GM23248 (cell line): ENCODE results near the gene ZFAND3. TPM values are rescaled to one million over a fixed set of nuclear protein-coding genes. Genes with fewer than 3 reads are reported as not detected.
"Not testable (repeated sequence)": the region's sequence is repeated elsewhere in the genome, so short reads cannot be mapped to it uniquely, and the experiment has no call there.

ENCODE experiments used
- DNase-seq: peaks from one replicate; pipeline ENCODE4 v3.0.0-alpha.2; 2015
- H2AFZ ChIP-seq: fragments of 200-600 bp; sonication (generic); 2 replicates; pipeline ENCODE4 v1.6.1; 2016; ENCODE audit warnings: antibody characterized with exemption
- H3F3A ChIP-seq: fragments of 200-600 bp; sonication (generic); 2 replicates; pipeline ENCODE4 v1.6.1; 2016; ENCODE audit warnings: mild to moderate bottlenecking, antibody characterized with exemption, mixed run types; ENCODE audit not compliant: insufficient read depth
- H3K27ac ChIP-seq: fragments of 200-600 bp; sonication (generic); 2 replicates; pipeline ENCODE4 v1.5.1; 2016; ENCODE audit warnings: mild to moderate bottlenecking
- H3K27me3 ChIP-seq: fragments of 200-600 bp; sonication (generic); replicated peaks from 2 replicates; pipeline ENCODE4 v1.6.1; 2016; ENCODE audit warnings: mild to moderate bottlenecking; ENCODE audit not compliant: insufficient read depth
- H3K36me3 ChIP-seq: fragments of 200-600 bp; sonication (generic); 2 replicates; pipeline ENCODE4 v1.6.1; 2016; ENCODE audit warnings: low read depth, mild to moderate bottlenecking
- H3K4me1 ChIP-seq: fragments of 200-600 bp; sonication (generic); 2 replicates; pipeline ENCODE4 v1.6.1; 2016; ENCODE audit warnings: mild to moderate bottlenecking; ENCODE audit not compliant: insufficient read depth
- H3K4me2 ChIP-seq: fragments of 200-600 bp; sonication (generic); one replicate; pipeline ENCODE4 v1.6.1; 2016; ENCODE audit warnings: mild to moderate bottlenecking; ENCODE audit not compliant: unreplicated experiment
- H3K4me3 ChIP-seq: fragments of 200-600 bp; sonication (generic); 2 replicates; pipeline ENCODE4 v1.5.1; 2016; ENCODE audit warnings: mild to moderate bottlenecking
- H3K79me2 ChIP-seq: fragments of 200-600 bp; sonication (generic); 2 replicates; pipeline ENCODE4 v1.6.1; 2016; ENCODE audit warnings: mild to moderate bottlenecking; ENCODE audit not compliant: insufficient read depth
- H3K9ac ChIP-seq: fragments of 200-600 bp; sonication (generic); 2 replicates; pipeline ENCODE4 v1.6.1; 2016; ENCODE audit warnings: mild to moderate bottlenecking
- H3K9me2 ChIP-seq: fragments of 200-600 bp; sonication (generic); 2 replicates; pipeline ENCODE4 v1.6.1; 2016; ENCODE audit warnings: mixed run types, mild to moderate bottlenecking, moderate library complexity; ENCODE audit not compliant: insufficient read depth
- H3K9me3 ChIP-seq: fragments of 200-600 bp; sonication (generic); one replicate; pipeline ENCODE4 v1.6.1; 2017; ENCODE audit warnings: low read depth
- H4K20me1 ChIP-seq: fragments of 200-600 bp; sonication (generic); 2 replicates; pipeline ENCODE4 v1.6.0; 2016; ENCODE audit not compliant: insufficient read depth
- EZH2 ChIP-seq: fragments of 200-600 bp; sonication (generic); IDR thresholded peaks from 2 replicates; pipeline ENCODE4 v1.6.1; 2018; ENCODE audit warnings: antibody characterized with exemption, mild to moderate bottlenecking; ENCODE audit not compliant: insufficient read depth, poor library complexity, severe bottlenecking
- EZH2phosphoT487 ChIP-seq: fragments of 200-600 bp; sonication (generic); IDR thresholded peaks from 2 replicates; pipeline ENCODE4 v1.6.1; 2018; ENCODE audit warnings: antibody characterized with exemption, moderate library complexity, mild to moderate bottlenecking, low read depth; ENCODE audit not compliant: insufficient read depth
- WGBS, 2 experiments: methylation state at CpG; one replicate each; pipeline ENCODE4 v1.1.6; 2015 to 2017; ENCODE audit warnings: low lambda C conversion rate in 2 of 2, low coverage in 1 of 2; ENCODE audit errors: missing lambda C conversion rate in 2 of 2; 5-methylcytosine and 5-hydroxymethylcytosine counted together
- in situ Hi-C: fragments of 300-500 bp; cut with MboI; formaldehyde crosslinking; loops from 2 replicates; pipeline ENCODE4 v1.15.0; 2020
- polyA plus RNA-seq: library from polyadenylated mRNA; unstranded; fragments of >200 nt; fragmentation: Nextera tagmentation; extraction: Ambion mirVana; gene quantifications from 2 replicates; pipeline ENCODE4 v1.2.1, GENCODE V29; 2016
- total RNA-seq: library from RNA; depleted of rRNA; stranded (reverse); fragments of >200 nt; shearing (Covaris generic); gene quantifications from 2 replicates; pipeline ENCODE4 v1.2.3, GENCODE V29; 2014

ZFAND3 gene
- total and polyA plus RNA-seq, 2 experiments from 2014 or later = 27.5 to 40.0 TPM

GRCh38 chr6:37947468-37947867 lies 127.9 kb downstream of the ZFAND3 start:
- no peak overlapping the region for H3K9ac ChIP-seq
- no peak overlapping the region for H3K4me2 ChIP-seq
- H4K20me1 ChIP-seq = peaks cover 46% of the 10 kb centered on the region; the same call in 1 of the 2 replicates
- in situ Hi-C loops = no loop called here
- no peaks in the 10 kb centered on the region for H3K9me3 ChIP-seq
- H3F3A ChIP-seq = 0 out of 2 replicates have a peak, but pooled peaks cover 4% of the 10 kb centered on the region
- no peaks in the 10 kb centered on the region for H3K4me1 ChIP-seq
- H3K36me3 ChIP-seq = no peaks in the 10 kb centered on the region
- no peak overlapping the region for H3K4me3 ChIP-seq
- H3K27ac ChIP-seq = no peak overlapping the region
- no peak overlapping the region for H2AFZ ChIP-seq
- peaks cover 100% of the 10 kb centered on the region for H3K79me2 ChIP-seq
- H3K9me2 ChIP-seq = no peaks in the 10 kb centered on the region
- no peak for TF ChIP-seq EZH2phosphoT487
- no peak for TF ChIP-seq EZH2
- DNase-seq = no peak
- no peaks in the 10 kb centered on the region for H3K27me3 ChIP-seq

GRCh38 chr6:37948584-37948983 lies 129.1 kb downstream of the ZFAND3 start:
- H3K4me3 ChIP-seq, DNase-seq, in situ Hi-C loops, H2AFZ ChIP-seq, H3K4me1 ChIP-seq, H3K9me2 ChIP-seq, H3K9ac ChIP-seq, H3F3A ChIP-seq, H3K27me3 ChIP-seq, H3K4me2 ChIP-seq, H3K27ac ChIP-seq, H3K9me3 ChIP-seq, H3K36me3 ChIP-seq: not testable (repeated sequence)
- peaks cover 44% of the 10 kb centered on the region for H4K20me1 ChIP-seq
- 94 to 98% methylated on average over 2 of the region's 2 CpGs for WGBS, 2 experiments
- peaks cover 100% of the 10 kb centered on the region for H3K79me2 ChIP-seq

- no peak overlapping the region for H2AFZ ChIP-seq
- 95 to 96% methylated on average over 2 of the region's 2 CpGs for WGBS, 2 experiments
Measured at GRCh38 chr6:37952027-37952426, 132.5 kb downstream of the ZFAND3 start.

GRCh38 chr6:37954791-37955190 lies 135.3 kb downstream of the ZFAND3 start:
- Histone ChIP-seq H2AFZ (no peak overlapping the region), H3K27ac (no peak overlapping the region), H3K9me3 (no peaks in the 10 kb centered on the region), H3K4me3 (no peak overlapping the region), H3K9ac (no peak overlapping the region), H3K4me1 (no peaks in the 10 kb centered on the region), H4K20me1 (peaks cover 55% of the 10 kb centered on the region), H3F3A (peaks cover 5% of the 10 kb centered on the region; the same call in 1 of the 2 replicates), H3K9me2 (no peaks in the 10 kb centered on the region), H3K36me3 (no peaks in the 10 kb centered on the region), H3K79me2 (peaks cover 100% of the 10 kb centered on the region), H3K4me2 (no peak overlapping the region), H3K27me3 (no peaks in the 10 kb centered on the region)
- TF ChIP-seq EZH2phosphoT487 (no peak), EZH2 (no peak)
- in situ Hi-C loops = no loop called here
- DNase-seq = no peak

More at GRCh38 chr6:37952027-37952426, 132.5 kb downstream of the ZFAND3 start:
- H3K4me3 ChIP-seq = no peak overlapping the region
- H4K20me1 ChIP-seq = peaks cover 45% of the 10 kb centered on the region
- H3K4me2 ChIP-seq = no peak overlapping the region
- no peaks in the 10 kb centered on the region for H3K27me3 ChIP-seq
- H3K9me3 ChIP-seq = no peaks in the 10 kb centered on the region
- TF ChIP-seq EZH2phosphoT487 = no peak
- no peak for TF ChIP-seq EZH2
- H3F3A ChIP-seq = 0 out of 2 replicates have a peak, but pooled peaks cover 1% of the 10 kb centered on the region
- peaks cover 100% of the 10 kb centered on the region for H3K79me2 ChIP-seq
- no peaks in the 10 kb centered on the region for H3K9me2 ChIP-seq
- DNase-seq = no peak
- H3K36me3 ChIP-seq = no peaks in the 10 kb centered on the region
- no peak overlapping the region for H3K27ac ChIP-seq
- in situ Hi-C loops = no loop called here
- no peaks in the 10 kb centered on the region for H3K4me1 ChIP-seq
- no peak overlapping the region for H3K9ac ChIP-seq

- 62 to 64% methylated on average over 5 of the region's 5 CpGs for WGBS, 2 experiments
- H4K20me1 ChIP-seq = peaks cover 50% of the 10 kb centered on the region
Measured at GRCh38 chr6:37956711-37957275, 137.3 kb downstream of the ZFAND3 start.

More at GRCh38 chr6:37956711-37957275, 137.3 kb downstream of the ZFAND3 start:
- Histone ChIP-seq H3K36me3 (no peaks in the 10 kb centered on the region), H2AFZ (no peak overlapping the region), H3K9me3 (no peaks in the 10 kb centered on the region), H3K79me2 (peaks cover 100% of the 10 kb centered on the region), H3K27me3 (no peaks in the 10 kb centered on the region), H3K4me2 (no peak overlapping the region), H3K27ac (no peak overlapping the region), H3F3A (peaks cover 5% of the 10 kb centered on the region; the same call in 1 of the 2 replicates), H3K4me1 (no peaks in the 10 kb centered on the region), H3K9me2 (no peaks in the 10 kb centered on the region), H3K9ac (no peak overlapping the region), H3K4me3 (no peak overlapping the region)
- TF ChIP-seq EZH2 (no peak), EZH2phosphoT487 (no peak)
- in situ Hi-C loops = no loop called here
- no peak for DNase-seq
